ENCODE measurements around the gene FANCC. TPM values are rescaled to one million over a fixed set of nuclear protein-coding genes. Genes with fewer than 3 reads are reported as not detected.

The FANCC gene
- polyA plus RNA-seq, 12 donors, result 12.3 to 21.9 (median 16.5) TPM; not detected in 1

- DNase-seq, result no peak
Observed at GRCh38 chr9:95088421-95089161, 228.9 kb downstream of the FANCC start.

DNA sequence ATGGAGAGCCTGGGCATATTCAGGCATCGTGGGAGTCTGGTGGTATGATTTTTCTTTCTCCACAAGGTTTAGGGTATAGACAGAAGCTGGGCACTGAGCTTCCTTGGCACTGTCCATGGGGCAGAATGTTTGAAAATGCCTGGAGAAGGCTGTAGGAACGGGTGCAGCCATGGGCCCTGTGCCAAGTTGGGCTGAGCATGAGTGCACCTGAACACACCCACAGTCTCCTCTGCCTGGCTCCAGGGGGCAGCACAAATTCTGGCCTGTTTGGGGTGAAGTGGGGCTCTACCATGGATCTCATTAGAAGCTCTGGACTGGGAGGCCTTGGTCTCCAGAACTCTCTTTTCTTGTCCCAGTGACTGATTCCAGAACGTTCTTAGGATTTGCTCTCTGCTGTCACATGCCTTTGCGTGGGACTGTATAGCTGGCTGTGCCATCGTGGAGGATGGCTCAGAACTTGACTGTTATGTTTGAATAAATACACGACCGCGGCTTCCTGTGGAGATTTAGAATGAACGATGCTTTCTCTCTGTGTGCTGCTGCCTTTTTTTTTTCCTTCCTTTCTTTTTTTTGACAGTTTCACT is 229.8 kb downstream of the FANCC start:
- no peak for DNase-seq

- no peak for DNase-seq
Observed at GRCh38 chr9:95086564-95086955, 230.9 kb downstream of the FANCC start.

- DNase-seq, result no peak
Observed at GRCh38 chr9:95085861-95086563, 231.5 kb downstream of the FANCC start.

DNA sequence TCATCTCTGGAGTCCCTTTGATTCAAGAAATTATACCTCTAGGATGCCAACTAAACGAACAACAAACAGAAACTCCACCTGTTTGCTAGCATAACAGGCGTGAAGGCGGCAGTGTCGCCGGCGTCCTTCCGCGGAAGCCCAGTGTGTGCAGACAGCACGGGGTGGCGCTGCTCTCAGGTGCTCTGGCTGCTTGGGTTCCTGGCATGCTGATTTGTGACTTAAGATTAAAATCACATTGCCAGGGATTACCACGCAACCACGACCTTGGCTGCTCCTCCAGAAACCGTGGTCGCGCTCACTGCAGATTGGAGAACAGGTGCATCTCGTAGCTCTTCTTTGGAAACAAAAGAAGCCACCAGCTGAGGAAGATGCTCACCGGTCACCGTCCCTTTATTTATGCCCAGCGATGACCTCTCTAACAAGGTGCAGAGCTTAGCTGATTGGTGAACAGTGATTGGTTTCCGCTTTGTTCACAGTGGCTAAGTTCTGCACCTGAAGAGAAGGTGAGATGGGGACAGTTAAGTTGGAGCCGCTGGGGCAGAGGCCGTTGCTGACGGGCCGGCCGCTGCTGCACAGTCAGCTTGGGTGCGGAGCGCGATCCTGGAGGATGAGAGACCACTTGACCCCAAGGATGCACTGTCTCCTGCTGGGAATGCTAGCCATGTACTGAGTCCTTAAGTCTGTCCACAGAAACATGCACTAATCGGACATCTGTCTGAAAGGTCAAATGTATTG is 232.3 kb downstream of the FANCC start:
- no peak for DNase-seq

GRCh38 chr9:95084254-95084934 is 233.1 kb downstream of the FANCC start:
- DNase-seq, result no peak

DNA sequence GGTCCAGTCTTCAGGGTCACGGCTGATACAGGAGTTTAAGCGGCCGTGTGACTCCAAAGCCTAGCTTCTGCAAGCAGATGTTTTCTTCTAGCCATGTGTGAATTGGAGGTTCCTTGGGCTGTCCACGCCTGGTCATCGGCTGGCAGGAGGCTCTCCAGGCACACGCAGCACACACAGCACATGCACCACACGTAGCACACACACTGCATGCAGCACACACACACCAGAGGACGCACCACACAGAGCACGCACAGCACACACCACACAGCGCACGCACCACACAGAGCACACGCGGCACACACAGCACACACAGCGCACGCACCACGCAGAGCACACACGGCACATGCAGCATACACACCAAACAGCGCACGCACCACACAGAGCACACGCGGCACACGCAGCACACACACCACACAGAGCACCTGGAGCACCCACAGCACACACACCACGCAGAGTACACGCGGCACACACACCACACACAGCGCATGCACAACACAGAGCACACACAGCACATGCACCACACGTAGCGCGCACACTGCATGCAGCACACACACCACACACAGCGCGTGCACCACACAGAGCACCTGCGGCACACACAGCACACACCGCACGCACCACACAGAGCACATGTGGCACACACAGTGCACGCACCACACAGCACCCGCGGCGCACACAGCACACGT is 234.3 kb downstream of the FANCC start:
- no peak for DNase-seq

- no peak for DNase-seq
Observed at GRCh38 chr9:95082401-95083084, 235.0 kb downstream of the FANCC start.

GRCh38 chr9:95081998-95082397 is 235.5 kb downstream of the FANCC start:
- DNase-seq, result no peak

DNA sequence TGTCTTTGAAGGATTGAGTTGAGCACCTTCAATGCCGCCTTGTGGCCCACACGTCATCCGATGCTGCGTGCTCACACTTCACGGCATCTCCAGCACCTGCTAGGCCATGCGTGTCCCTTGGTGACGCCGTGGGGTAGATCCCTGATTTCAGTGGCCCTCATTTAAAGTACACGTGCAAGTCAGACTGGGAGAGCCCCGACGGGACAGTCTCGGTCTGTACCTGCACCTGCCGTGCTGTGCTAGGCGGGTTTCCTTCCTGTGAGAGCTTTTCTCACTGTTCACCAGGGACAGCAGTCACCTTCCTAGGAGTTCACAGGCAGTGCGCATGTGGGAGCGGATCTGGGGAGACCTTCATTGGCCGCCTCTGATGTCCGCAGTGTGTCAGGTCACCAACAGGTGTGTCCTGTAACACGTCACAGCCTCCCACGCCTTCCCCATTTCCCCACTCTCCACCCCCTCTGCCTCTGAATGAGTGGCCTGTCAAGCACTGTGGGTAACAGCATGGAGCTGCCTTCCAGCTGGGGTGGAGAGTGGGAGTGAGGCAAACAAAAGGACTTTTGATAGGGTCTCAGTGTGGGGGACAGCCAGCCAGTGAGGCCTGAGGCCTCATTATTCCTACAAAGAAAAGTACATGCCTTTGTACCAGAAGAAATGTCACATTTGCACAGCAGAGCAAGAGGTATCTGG is 236.4 kb downstream of the FANCC start:
- no peak for DNase-seq

GRCh38 chr9:95079461-95079860 is 238.0 kb downstream of the FANCC start:
- no peak for DNase-seq

GRCh38 chr9:95078939-95079338 is 238.6 kb downstream of the FANCC start:
- no peak for DNase-seq

GRCh38 chr9:95078511-95078910 is 239.0 kb downstream of the FANCC start:
- DNase-seq, result no peak

GRCh38 chr9:95077766-95078370 is 239.6 kb downstream of the FANCC start:
- DNase-seq, result no peak

DNA sequence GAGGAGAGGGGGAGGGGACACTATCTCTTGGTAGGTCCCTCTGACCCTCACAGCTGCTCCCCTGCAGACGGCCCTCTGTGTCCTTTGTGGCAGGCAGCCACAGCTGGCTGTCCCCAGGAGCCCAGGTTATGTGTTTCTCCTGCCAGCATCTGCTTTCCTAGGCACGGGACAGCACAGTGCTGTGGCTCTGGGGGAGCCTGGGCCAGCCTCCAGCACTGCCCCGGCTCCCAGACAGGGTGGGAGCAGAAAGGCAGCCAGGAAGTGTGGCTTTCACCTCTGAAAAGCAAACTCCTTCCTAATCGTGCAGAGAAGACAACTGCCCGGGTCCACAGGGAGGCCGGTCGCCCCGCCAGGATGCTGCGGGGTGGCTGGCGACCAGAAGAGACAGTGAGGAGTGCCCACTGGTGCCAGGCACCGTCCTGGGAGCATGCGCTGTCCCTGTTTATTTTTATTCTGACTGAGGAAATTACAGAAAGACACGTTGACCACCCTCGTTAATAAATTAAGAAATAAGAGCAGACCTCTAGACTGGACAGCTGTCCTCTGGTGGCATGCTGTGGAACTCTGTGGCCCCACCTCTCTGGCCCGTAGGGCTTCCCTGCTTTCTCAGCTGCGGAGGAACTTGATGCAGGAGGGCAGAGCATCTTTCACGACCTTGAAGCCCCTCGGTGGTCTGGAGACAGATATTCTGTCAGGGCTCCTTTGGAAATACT is 240.3 kb downstream of the FANCC start:
- no peak for DNase-seq

DNA sequence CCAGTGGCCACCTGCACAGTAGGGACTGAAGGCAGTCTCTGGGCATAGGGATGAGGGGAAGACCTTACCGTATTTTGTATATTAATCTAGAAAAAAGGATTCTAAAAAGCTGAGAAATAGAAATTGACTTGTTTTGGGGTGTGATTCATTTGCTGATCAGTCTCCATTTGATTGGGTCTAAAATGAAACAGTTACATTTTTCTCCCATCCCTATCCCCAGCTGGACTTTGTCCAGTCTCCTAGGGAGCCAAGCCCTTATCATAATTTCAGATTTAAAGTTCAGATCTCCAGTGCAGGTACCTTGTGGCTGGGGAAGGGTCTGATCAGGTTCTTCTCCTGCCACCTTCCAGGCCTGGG is 240.8 kb downstream of the FANCC start:
- DNase-seq, result no peak

GRCh38 chr9:95075700-95076099 is 241.8 kb downstream of the FANCC start:
- DNase-seq, result no peak

DNA sequence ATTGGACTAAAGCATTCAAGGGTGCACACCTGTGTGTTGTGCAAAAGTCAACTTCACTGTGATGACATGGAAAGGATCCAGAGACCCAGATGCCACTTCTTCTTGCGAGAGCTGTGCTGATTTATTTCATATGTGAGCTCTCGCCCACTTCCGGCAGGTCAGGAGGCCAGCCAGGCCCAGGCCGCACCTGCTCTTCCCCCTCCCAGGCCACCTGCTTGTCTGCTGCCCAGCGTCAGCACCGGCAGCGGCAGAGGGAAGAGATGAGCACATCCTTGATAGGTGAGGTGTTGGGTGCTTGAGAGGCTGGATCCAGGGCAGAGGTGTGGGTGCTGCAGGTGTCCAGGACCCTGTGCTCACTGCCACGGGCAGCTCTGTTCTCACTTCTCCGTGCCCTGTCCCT is 242.9 kb downstream of the FANCC start:
- no peak for DNase-seq

- DNase-seq, result no peak
Observed at GRCh38 chr9:95073918-95074317, 243.6 kb downstream of the FANCC start.
